Naive thymus-derived CD8-positive, alpha-beta T cell (primary cell): ENCODE results near the gene SEZ6L2. TPM values are rescaled to one million over a fixed set of nuclear protein-coding genes. Genes with fewer than 3 reads are reported as not detected.
"Not testable (repeated sequence)": the region's sequence is repeated elsewhere in the genome, so short reads cannot be mapped to it uniquely, and the experiment has no call there.

ENCODE experiments used
- ATAC-seq, 2 donors: fragments of 150-1000 bp; cut with Tn5 transposase in 1 of 2; sonication (Bioruptor Pico), chemical (Tn5 transposase) in 1 of 2; 1 replicate in 1 of 2; 2 replicates in 1 of 2; pipeline ENCODE4 v1.10.0; 2021; ENCODE audit warnings: mild to moderate bottlenecking in 2 of 2, moderate library complexity in 2 of 2
- POLR2A ChIA-PET: fragments of 350-600 bp; sonication (Branson Sonifier 250); formaldehyde crosslinking; loops from one replicate; lab custom pipeline; 2021; ENCODE audit warnings: antibody characterized with exemption; lab: Charles Lee
- DNase-seq, 10 donors: peaks; one replicate each; pipeline versions ENCODE4 v3.0.0 to v3.0.0-alpha.2; 2020 to 2022
- H3K27ac Mint-ChIP-seq, 10 donors: one replicate each; pipeline ENCODE4 v1.8.0; 2020 to 2022; ENCODE audit warnings: mild to moderate bottlenecking in 10 of 10, mixed read lengths in 10 of 10, moderate library complexity in 4 of 10, inconsistent platforms in 1 of 10
- H3K27me3 Mint-ChIP-seq, 5 donors: one replicate each; pipeline ENCODE4 v1.8.0; 2021 to 2022; ENCODE audit warnings: mixed read lengths in 5 of 5
- H3K36me3 Mint-ChIP-seq, 3 donors: one replicate each; pipeline ENCODE4 v1.8.0; 2020 to 2022; ENCODE audit warnings: mixed read lengths in 3 of 3, mild to moderate bottlenecking in 2 of 3, inconsistent platforms in 1 of 3
- H3K4me1 Mint-ChIP-seq, 4 donors: one replicate each; pipeline ENCODE4 v1.8.0; 2021 to 2022; ENCODE audit warnings: mixed read lengths in 4 of 4
- H3K4me3 Mint-ChIP-seq, 10 donors: one replicate each; pipeline ENCODE4 v1.8.0; 2020 to 2022; ENCODE audit warnings: mild to moderate bottlenecking in 10 of 10, mixed read lengths in 10 of 10, moderate library complexity in 6 of 10, inconsistent platforms in 1 of 10
- H3K9me3 Mint-ChIP-seq, 9 donors: one replicate each; pipeline ENCODE4 v1.8.0; 2020 to 2022; ENCODE audit warnings: mixed read lengths in 9 of 9, mild to moderate bottlenecking in 3 of 9, inconsistent platforms in 1 of 9, moderate library complexity in 1 of 9
- polyA plus RNA-seq, 3 donors: library from polyadenylated mRNA; unstranded; fragments of 300-500 nt; fragmentation: Illumina TruSeq; gene quantifications; one replicate each; pipeline ENCODE4 v1.2.3, GENCODE V29; 2021
- total RNA-seq, 8 experiments: library from RNA in 2 of 8; stranded (reverse) in 2 of 8; gene quantifications; one replicate each; pipeline ENCODE4 v1.2.3 and lab custom pipeline; 2021 to 2026

Gene SEZ6L2
- total and polyA plus RNA-seq, 5 experiments from 2014 or later, result 0.21 TPM; not detected in 4

- POLR2A ChIA-PET, result interaction anchor here (0.9 kb wide), 1 partner anchor 115 kb away, joined by 3 read pairs; no protein-coding TSS in a partner anchor
- H3K4me1 Mint-ChIP-seq, result peaks cover 20 to 57% (median 44%) of the 10 kb centered on the region in 4 donors
- peaks cover 0 to 51% (median 5%) of the 10 kb centered on the region in 3 donors for H3K36me3 Mint-ChIP-seq
- H3K9me3 Mint-ChIP-seq, result no peaks in the 10 kb centered on the region
- DNase-seq, result no peak
- peak overlapping the region in 2 of 10 donors; percentile 1 to 58 for H3K4me3 Mint-ChIP-seq
- no peaks in the 10 kb centered on the region for H3K27me3 Mint-ChIP-seq
- no peak for ATAC-seq
- H3K27ac Mint-ChIP-seq, result peak overlapping the region in 1 of 10 donors; percentile 29
These were observed 23.0 kb upstream of the SEZ6L2 start for GRCh38 chr16:29922326-29922725.

GRCh38 chr16:29921034-29921385, 21.7 kb upstream of the SEZ6L2 start:
- Mint-ChIP-seq H3K27ac (peak overlapping the region in 4 of 10 donors; percentile 25 to 49 (median 28)), H3K4me1 (peaks cover 16 to 46% (median 32%) of the 10 kb centered on the region in 4 donors), H3K27me3 (no peaks in the 10 kb centered on the region), H3K9me3 (no peaks in the 10 kb centered on the region), H3K4me3 (peak overlapping the region in 1 of 10 donors; percentile 40), H3K36me3 (peaks cover 0 to 61% (median 5%) of the 10 kb centered on the region in 3 donors)
- ATAC-seq (no peak), DNase-seq (no peak)
- POLR2A ChIA-PET, result interaction anchor here (0.5 kb wide), 1 partner anchor 32 kb away, joined by 3 read pairs; no protein-coding TSS in a partner anchor

GRCh38 chr16:29920288-29921033, 21.1 kb upstream of the SEZ6L2 start:
- Mint-ChIP-seq H3K9me3 (no peaks in the 10 kb centered on the region), H3K36me3 (peaks cover 0 to 66% (median 5%) of the 10 kb centered on the region in 3 donors), H3K27ac (peak overlapping the region in 3 of 10 donors; percentile 25 to 49 (median 26)), H3K4me3 (no peak overlapping the region), H3K27me3 (no peaks in the 10 kb centered on the region), H3K4me1 (peaks cover 15 to 44% (median 29%) of the 10 kb centered on the region in 4 donors)
- DNase-seq (no peak), ATAC-seq (no peak)
- POLR2A ChIA-PET, result interaction anchor here (0.5 kb wide), 1 partner anchor 33 kb away, joined by 3 read pairs; no protein-coding TSS in a partner anchor

GRCh38 chr16:29916979-29917378, 17.6 kb upstream of the SEZ6L2 start:
- no peak overlapping the region for H3K4me3 Mint-ChIP-seq
- H3K27me3 Mint-ChIP-seq, result no peaks in the 10 kb centered on the region
- no peaks in the 10 kb centered on the region for H3K9me3 Mint-ChIP-seq
- ATAC-seq (no peak), DNase-seq (no peak)
- peaks cover 7 to 19% (median 12%) of the 10 kb centered on the region in 4 donors for H3K4me1 Mint-ChIP-seq
- peaks cover 0 to 79% (median 7%) of the 10 kb centered on the region in 3 donors for H3K36me3 Mint-ChIP-seq
- H3K27ac Mint-ChIP-seq, result peak overlapping the region in 3 of 10 donors; percentile 24 to 29 (median 24)
- POLR2A ChIA-PET, result interaction anchor here (1.0 to 1.3 kb wide), 2 partner anchors 9 to 43 kb away, joined by 3 read pairs; partner anchors contain the start of gene KCTD13

GRCh38 chr16:29915590-29916247, 16.4 kb upstream of the SEZ6L2 start:
- no peaks in the 10 kb centered on the region for H3K9me3 Mint-ChIP-seq
- POLR2A ChIA-PET, result interaction anchor here (0.9 to 1.3 kb wide), 3 partner anchors 10 to 109 kb away, joined by 3 to 6 read pairs (median 3); partner anchors contain the start of genes KCTD13 and MAZ
- H3K27me3 Mint-ChIP-seq, result no peaks in the 10 kb centered on the region

GRCh38 chr16:29913514-29913913, 14.2 kb upstream of the SEZ6L2 start:
- DNase-seq, result no peak
- POLR2A ChIA-PET, result interaction anchor here (0.5 to 1.4 kb wide), 2 partner anchors 13 to 59 kb away, joined by 3 to 7 read pairs; partner anchors contain the start of gene ASPHD1
- no peak for ATAC-seq
- H3K36me3 Mint-ChIP-seq, result peaks cover 0 to 48% (median 2%) of the 10 kb centered on the region in 3 donors
- H3K4me1 Mint-ChIP-seq, result peaks cover 0 to 4% (median 0%) of the 10 kb centered on the region in 4 donors
- no peak overlapping the region for H3K4me3 Mint-ChIP-seq
- peak overlapping the region in 2 of 10 donors; percentile 25 to 27 for H3K27ac Mint-ChIP-seq
- H3K9me3 Mint-ChIP-seq, result no peaks in the 10 kb centered on the region
- no peaks in the 10 kb centered on the region for H3K27me3 Mint-ChIP-seq

More at GRCh38 chr16:29915590-29916247, 16.4 kb upstream of the SEZ6L2 start:
- H3K36me3 Mint-ChIP-seq, result peaks cover 0 to 68% (median 5%) of the 10 kb centered on the region in 3 donors
- H3K27ac Mint-ChIP-seq, result peak overlapping the region in 6 of 10 donors; percentile 8 to 61 (median 50)
- DNase-seq (no peak), ATAC-seq (no peak)
- no peak overlapping the region for H3K4me3 Mint-ChIP-seq
- H3K4me1 Mint-ChIP-seq, result peaks cover 4 to 10% (median 6%) of the 10 kb centered on the region in 4 donors

- H3K27me3 Mint-ChIP-seq, result no peaks in the 10 kb centered on the region
- H3K4me3 Mint-ChIP-seq, result no peak overlapping the region
- DNase-seq (no peak), ATAC-seq (no peak)
- POLR2A ChIA-PET, result interaction anchor here (0.6 kb wide), 1 partner anchor 26 kb away, joined by 3 read pairs; no protein-coding TSS in a partner anchor
- H3K4me1 Mint-ChIP-seq, result peaks cover 0 to 4% (median 0%) of the 10 kb centered on the region in 4 donors
- no peaks in the 10 kb centered on the region for H3K9me3 Mint-ChIP-seq
- peaks cover 0 to 44% (median 2%) of the 10 kb centered on the region in 3 donors for H3K36me3 Mint-ChIP-seq
- peak overlapping the region in 1 of 10 donors; percentile 64 for H3K27ac Mint-ChIP-seq
These were observed 12.7 kb upstream of the SEZ6L2 start for GRCh38 chr16:29912087-29912486.

GRCh38 chr16:29911676-29912010, 12.3 kb upstream of the SEZ6L2 start:
- peaks cover 0 to 4% (median 0%) of the 10 kb centered on the region in 4 donors for H3K4me1 Mint-ChIP-seq
- no peaks in the 10 kb centered on the region for H3K27me3 Mint-ChIP-seq
- POLR2A ChIA-PET, result interaction anchor here (0.6 kb wide), 1 partner anchor 25 kb away, joined by 3 read pairs; no protein-coding TSS in a partner anchor

GRCh38 chr16:29910819-29911675, 11.7 kb upstream of the SEZ6L2 start:
- POLR2A ChIA-PET, result no interaction called here
- no peak for DNase-seq
- H3K4me1 Mint-ChIP-seq, result peaks cover 0 to 4% (median 0%) of the 10 kb centered on the region in 4 donors
- H3K4me3 Mint-ChIP-seq, result no peak overlapping the region
- no peak for ATAC-seq
- peaks cover 0 to 41% (median 2%) of the 10 kb centered on the region in 3 donors for H3K36me3 Mint-ChIP-seq
- no peaks in the 10 kb centered on the region for H3K27me3 Mint-ChIP-seq
- no peaks in the 10 kb centered on the region for H3K9me3 Mint-ChIP-seq
- no peak overlapping the region for H3K27ac Mint-ChIP-seq

More at GRCh38 chr16:29911676-29912010, 12.3 kb upstream of the SEZ6L2 start:
- ATAC-seq, result no peak
- no peak for DNase-seq
- Mint-ChIP-seq H3K36me3 (peaks cover 0 to 43% (median 2%) of the 10 kb centered on the region in 3 donors), H3K4me3 (no peak overlapping the region), H3K9me3 (no peaks in the 10 kb centered on the region), H3K27ac (no peak overlapping the region)

- peaks cover 0 to 29% (median 2%) of the 10 kb centered on the region in 3 donors for H3K36me3 Mint-ChIP-seq
- H3K4me3 Mint-ChIP-seq, H3K27me3 Mint-ChIP-seq, ATAC-seq, H3K9me3 Mint-ChIP-seq, H3K4me1 Mint-ChIP-seq, DNase-seq, H3K27ac Mint-ChIP-seq: not testable (repeated sequence)
- POLR2A ChIA-PET, result interaction anchor here (0.7 kb wide), 1 partner anchor 409 kb away, joined by 4 read pairs; no protein-coding TSS in a partner anchor
These were observed 10.5 kb upstream of the SEZ6L2 start for GRCh38 chr16:29909851-29910250.

GRCh38 chr16:29909391-29909790, 10.0 kb upstream of the SEZ6L2 start:
- Mint-ChIP-seq H3K27ac (peak overlapping the region in 1 of 10 donors; percentile 22), H3K4me1 (peaks cover 0 to 4% (median 0%) of the 10 kb centered on the region in 4 donors), H3K27me3 (no peaks in the 10 kb centered on the region), H3K36me3 (peaks cover 0 to 25% (median 2%) of the 10 kb centered on the region in 3 donors), H3K4me3 (no peak overlapping the region), H3K9me3 (no peaks in the 10 kb centered on the region)
- no peak for DNase-seq
- POLR2A ChIA-PET, result interaction anchor here (0.9 to 1.5 kb wide), 2 partner anchors 10 to 52 kb away, joined by 3 read pairs; partner anchors contain the start of genes SEZ6L2 and TMEM219
- no peak for ATAC-seq
